SKM-1 treated with dmso at 0.1 percent for 144 hours (cell line): ENCODE data around the gene ZRANB1.
"Not testable (repeated sequence)": the region's sequence is repeated elsewhere in the genome, so short reads cannot be mapped to it uniquely, and the experiment has no call there.

Source experiments
- DNase-seq: peaks from one replicate; lab custom pipeline; 2025; ENCODE audit not compliant: unreplicated experiment; lab: John Stamatoyannopoulos, UW

Gene ZRANB1

GRCh38 chr10:124941823-124942222 is at the start of gene ZRANB1:
ZRANB1 (plus strand) TSS chr10:124942123; CDS start chr10:124942494, 371 bp downstream.
- DNase-seq = no peak

- DNase-seq = no peak
These were observed 49.0 kb upstream of the ZRANB1 start for GRCh38 chr10:124892905-124893304.

- no peak for DNase-seq
These were observed 47.2 kb upstream of the ZRANB1 start for GRCh38 chr10:124894569-124895215.

- no peak for DNase-seq
These were observed 45.2 kb upstream of the ZRANB1 start for GRCh38 chr10:124896751-124897150.

- no peak for DNase-seq
These were observed 43.5 kb upstream of the ZRANB1 start for GRCh38 chr10:124898471-124898870.

GRCh38 chr10:124899151-124899550 is 42.8 kb upstream of the ZRANB1 start:
- DNase-seq = no peak

- no peak for DNase-seq
These were observed 39.5 kb upstream of the ZRANB1 start for GRCh38 chr10:124902462-124902861.

- no peak for DNase-seq
These were observed 38.8 kb upstream of the ZRANB1 start for GRCh38 chr10:124903111-124903510.

GRCh38 chr10:124904796-124905195 is 37.1 kb upstream of the ZRANB1 start:
- DNase-seq = no peak

- no peak for DNase-seq
These were observed 35.3 kb upstream of the ZRANB1 start for GRCh38 chr10:124906551-124907001.

- no peak for DNase-seq
These were observed 32.4 kb upstream of the ZRANB1 start for GRCh38 chr10:124909563-124909962.

- peak; percentile 21 for DNase-seq
These were observed 30.5 kb upstream of the ZRANB1 start for GRCh38 chr10:124911124-124912067.

- no peak for DNase-seq
These were observed 29.6 kb upstream of the ZRANB1 start for GRCh38 chr10:124912101-124912886.

GRCh38 chr10:124913167-124913566 is 28.8 kb upstream of the ZRANB1 start:
- no peak for DNase-seq

- not testable (repeated sequence) for DNase-seq
These were observed 27.5 kb upstream of the ZRANB1 start for GRCh38 chr10:124914398-124914797.

GRCh38 chr10:124916098-124916584 is 25.8 kb upstream of the ZRANB1 start:
- DNase-seq = peak; percentile 54

GRCh38 chr10:124916585-124917427 is 25.1 kb upstream of the ZRANB1 start:
- peak; percentile 94 for DNase-seq

GRCh38 chr10:124917428-124918190 is 24.3 kb upstream of the ZRANB1 start:
- no peak for DNase-seq

GRCh38 chr10:124918191-124918830 is 23.6 kb upstream of the ZRANB1 start:
- no peak for DNase-seq
